ENCODE measurements around the gene CLDND2. TPM values are rescaled to one million over a fixed set of nuclear protein-coding genes. Genes with fewer than 3 reads are reported as not detected.
"Not testable (repeated sequence)": the region's sequence is repeated elsewhere in the genome, so short reads cannot be mapped to it uniquely, and the experiment has no call there.

CLDND2 gene
- total RNA-seq, 1 experiment from 2014 or later = 1.8 TPM

- TF ChIP-seq EGR1 (IDR thresholded peaks at IDR 0.05; ENCODE audit: low read depth) = no peak
- intact Hi-C loops (cut with micrococcal nuclease) = no loop called here
- Histone ChIP-seq H3K36me3 (ENCODE audit: control insufficient read depth in 1 of 2, insufficient read depth in 2 of 2, low read length in 2 of 2) (no peaks in the 10 kb centered on the region), H3K4me2 (ENCODE audit: low read length) (no peak within 1 kb of the TSS), H3K9me3 (ENCODE audit: control insufficient read depth in 1 of 2, insufficient read depth in 1 of 2, low read depth in 1 of 2, low read length in 2 of 2) (no peaks in the 10 kb centered on the region), H3K79me2 (ENCODE audit: insufficient read depth, low read length) (no peaks in the 10 kb centered on the region), H3K4me1 (ENCODE audit: control insufficient read depth in 1 of 2, insufficient read depth in 2 of 2, low read length in 2 of 2) (no peaks in the 10 kb centered on the region; a peak in 1 of 4 replicates), H3K9me2 (ENCODE audit: insufficient read depth) (no peaks in the 10 kb centered on the region), H4K20me1 (ENCODE audit: insufficient read depth) (no peaks in the 10 kb centered on the region), H3K4me3 (replicated peaks in 1 of 2; ENCODE audit: low read depth in 1 of 2, low read length in 2 of 2) (no peak within 1 kb of the TSS), H3K27ac (ENCODE audit: low read depth, low read length) (no peak within 1 kb of the TSS), H3K27me3 (ENCODE audit: insufficient read depth, low read length) (no peaks in the 10 kb centered on the region), H3K9ac (ENCODE audit: low read length) (no peak within 1 kb of the TSS), H2AFZ (ENCODE audit: low read depth, low read length, poor library complexity, severe bottlenecking) (no peak within 1 kb of the TSS)
- DNase-seq (ENCODE audit: low read depth, low spot score) = no peak
- BruUV-seq (replicated peaks) = no TSS peak
- ATAC-seq = no peak
- ChIA-PET CTCF (interaction anchor here (1.2 to 1.7 kb wide), 2 partner anchors 240 to 244 kb away, joined by 4 to 5 read pairs; no protein-coding TSS in a partner anchor), POLR2A (no interaction called here), RAD21 (ENCODE audit: low non-redundant PET in 1 of 2, low total read pairs in 2 of 2, uncharacterized antibody in 2 of 2, unreplicated experiment in 2 of 2) (no interaction called here)
Measured at GRCh38 chr19:51417107-51417809, 48.5 kb upstream of the CLDND2 start, which contains the start of gene SIGLEC10. Gene SIGLEC10 (minus strand): TSS chr19:51417642. CDS start chr19:51417581, 61 bp downstream.

DNA sequence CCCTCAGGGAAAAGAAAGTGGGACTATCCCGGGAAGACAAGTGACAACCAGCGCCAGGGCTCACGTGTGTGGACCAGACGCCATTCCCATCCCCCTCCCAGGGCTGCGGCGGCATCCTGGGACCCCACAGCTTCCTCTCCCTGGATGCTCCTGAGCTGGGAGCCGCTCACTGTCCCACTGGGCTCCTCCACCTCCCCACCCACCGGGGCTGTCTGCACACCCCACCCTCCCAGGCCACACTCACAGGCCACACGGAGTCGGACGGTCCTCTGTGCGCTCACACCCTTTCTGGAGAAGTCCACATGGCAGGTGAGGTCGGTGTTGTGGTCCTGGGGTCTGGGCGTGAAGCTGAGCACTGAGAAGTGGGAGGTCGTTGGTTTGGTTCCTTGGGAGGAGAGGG, 47.6 kb upstream of the CLDND2 start:
- H3K79me2 ChIP-seq (ENCODE audit: insufficient read depth, low read length); H3K9me2 ChIP-seq (ENCODE audit: insufficient read depth); H3K9me3 ChIP-seq (ENCODE audit: control insufficient read depth in 1 of 2, insufficient read depth in 1 of 2, low read depth in 1 of 2, low read length in 2 of 2); H3K4me2 ChIP-seq (ENCODE audit: low read length); H3K4me3 ChIP-seq (replicated peaks in 1 of 2; ENCODE audit: low read depth in 1 of 2, low read length in 2 of 2); H3K27me3 ChIP-seq (ENCODE audit: insufficient read depth, low read length); intact Hi-C loops (cut with micrococcal nuclease); POLR2A ChIA-PET; H3K4me1 ChIP-seq (ENCODE audit: control insufficient read depth in 1 of 2, insufficient read depth in 2 of 2, low read length in 2 of 2); H3K36me3 ChIP-seq (ENCODE audit: control insufficient read depth in 1 of 2, insufficient read depth in 2 of 2, low read length in 2 of 2); H3K9ac ChIP-seq (ENCODE audit: low read length); H3K27ac ChIP-seq (ENCODE audit: low read depth, low read length); H4K20me1 ChIP-seq (ENCODE audit: insufficient read depth); ATAC-seq; BruUV-seq (replicated peaks); H2AFZ ChIP-seq (ENCODE audit: low read depth, low read length, poor library complexity, severe bottlenecking); DNase-seq (ENCODE audit: low read depth, low spot score); RAD21 ChIA-PET (ENCODE audit: low non-redundant PET in 1 of 2, low total read pairs in 2 of 2, uncharacterized antibody in 2 of 2, unreplicated experiment in 2 of 2): not testable (repeated sequence)
- CTCF ChIA-PET = interaction anchor here (1.2 kb wide), 1 partner anchor 240 kb away, joined by 4 read pairs; no protein-coding TSS in a partner anchor

- Histone ChIP-seq H3K4me2 (ENCODE audit: low read length) (no peak overlapping the region), H3K4me1 (ENCODE audit: control insufficient read depth in 1 of 2, insufficient read depth in 2 of 2, low read length in 2 of 2) (no peaks in the 10 kb centered on the region; a peak in 1 of 4 replicates), H3K9me2 (ENCODE audit: insufficient read depth) (no peaks in the 10 kb centered on the region), H2AFZ (ENCODE audit: low read depth, low read length, poor library complexity, severe bottlenecking) (no peak overlapping the region), H3K79me2 (ENCODE audit: insufficient read depth, low read length) (no peaks in the 10 kb centered on the region), H4K20me1 (ENCODE audit: insufficient read depth) (no peaks in the 10 kb centered on the region), H3K27ac (ENCODE audit: low read depth, low read length) (no peak overlapping the region), H3K9me3 (ENCODE audit: control insufficient read depth in 1 of 2, insufficient read depth in 1 of 2, low read depth in 1 of 2, low read length in 2 of 2) (no peaks in the 10 kb centered on the region), H3K9ac (ENCODE audit: low read length) (no peak overlapping the region), H3K4me3 (replicated peaks in 1 of 2; ENCODE audit: low read depth in 1 of 2, low read length in 2 of 2) (no peak overlapping the region), H3K27me3 (ENCODE audit: insufficient read depth, low read length) (no peaks in the 10 kb centered on the region), H3K36me3 (ENCODE audit: control insufficient read depth in 1 of 2, insufficient read depth in 2 of 2, low read length in 2 of 2) (no peaks in the 10 kb centered on the region)
- ChIA-PET RAD21 (ENCODE audit: low non-redundant PET in 1 of 2, low total read pairs in 2 of 2, uncharacterized antibody in 2 of 2, unreplicated experiment in 2 of 2) (no interaction called here), POLR2A (no interaction called here), CTCF (no interaction called here)
- intact Hi-C loops (cut with micrococcal nuclease) = no loop called here
- DNase-seq (ENCODE audit: low read depth, low spot score) (no peak), ATAC-seq (no peak)
- BruUV-seq (replicated peaks) = no TSS peak
- TF ChIP-seq ZBTB33 (IDR thresholded peaks at IDR 0.05; ENCODE audit: extremely low read depth, insufficient replicate concordance, low read length) (no peak), MAX (IDR thresholded peaks at IDR 0.05) (no peak), ELF1 (IDR thresholded peaks at IDR 0.05; ENCODE audit: borderline replicate concordance, low read depth) (no peak), EZH2phosphoT487 (IDR thresholded peaks at IDR 0.05; ENCODE audit: borderline replicate concordance) (no peak), EGR1 (IDR thresholded peaks at IDR 0.05; ENCODE audit: low read depth) (no peak), ATF3 (IDR thresholded peaks at IDR 0.05) (no peak), ZNF274 (IDR thresholded peaks at IDR 0.05; ENCODE audit: low read depth, low read length) (no peak), RAD21 (IDR thresholded peaks at IDR 0.05; ENCODE audit: low read depth) (no peak), FOSL1 (IDR thresholded peaks at IDR 0.05; ENCODE audit: low read depth) (no peak), CBX3 (IDR thresholded peaks at IDR 0.05; ENCODE audit: low read depth) (no peak), YY1 (IDR thresholded peaks at IDR 0.05; ENCODE audit: extremely low read depth, insufficient replicate concordance, low read depth, low read length) (no peak)
Measured at GRCh38 chr19:51415187-51415586, 46.4 kb upstream of the CLDND2 start.
